A549 (cell line): ENCODE measurements around the gene NFIA.

Experiments
- CHD2 ChIP-seq: fragments of 150-350 bp; IDR thresholded peaks from 2 replicates; pipeline ENCODE4 v1.6.1; 2014; ENCODE audit warnings: low read length; ENCODE audit not compliant: partially characterized antibody
- EP300 ChIP-seq, 2 experiments: fragments of >200 bp; sonication (Bioruptor Twin); formaldehyde crosslinking; IDR thresholded peaks; 2 replicates in 1 of 2; 3 replicates in 1 of 2; pipeline ENCODE4 v1.6.1; 2016 to 2017
- ESRRA ChIP-seq: fragments of 150-350 bp; IDR thresholded peaks from 2 replicates; pipeline ENCODE4 v1.6.1; 2014; ENCODE audit warnings: mild to moderate bottlenecking, low read length, borderline replicate concordance
- FOSL2 ChIP-seq, 2 experiments: fragments of 450-650 bp in 1 of 2; fragments of >200 bp in 1 of 2; sonication (Bioruptor Twin) in 1 of 2; formaldehyde crosslinking; IDR thresholded peaks; 2 replicates each; pipeline versions ENCODE4 v1.5.0 to v1.6.1; 2016 to 2020; ENCODE audit warnings: mild to moderate bottlenecking in 1 of 2, moderate library complexity in 1 of 2
- MAFK ChIP-seq: fragments of 450-650 bp; IDR thresholded peaks from 2 replicates; pipeline ENCODE4 v1.6.1; 2014; ENCODE audit not compliant: partially characterized antibody
- RAD21 ChIP-seq, 2 experiments: fragments of >200 bp in 1 of 2; sonication (Bioruptor Twin) in 1 of 2; formaldehyde crosslinking in 1 of 2; IDR thresholded peaks in 1 of 2; conservative IDR thresholded peaks in 1 of 2; 2 replicates in 1 of 2; 3 replicates in 1 of 2; pipeline ENCODE4 v1.6.1; 2012 to 2018; ENCODE audit warnings: inconsistent platforms in 1 of 2
- RNF2 ChIP-seq: fragments of 200-600 bp; sonication (generic); IDR thresholded peaks from 2 replicates; pipeline ENCODE4 v1.6.1; 2016; ENCODE audit warnings: low read depth, mild to moderate bottlenecking, antibody characterized with exemption, moderate library complexity, borderline replicate concordance
- SREBF2 ChIP-seq: fragments of 450-650 bp; IDR thresholded peaks from 2 replicates; pipeline ENCODE4 v1.6.1; 2014; ENCODE audit warnings: mild to moderate bottlenecking, moderate library complexity
- TF ChIP-seq, protein P1 (sequence below): fragments of >200 bp; sonication (Bioruptor Twin); formaldehyde crosslinking; IDR thresholded peaks from 3 replicates; pipeline ENCODE4 v1.5.1; 2016
- TF ChIP-seq, protein P2 (sequence below): IDR thresholded peaks from 2 replicates; pipeline ENCODE4 v1.6.1; 2012

DNA sequence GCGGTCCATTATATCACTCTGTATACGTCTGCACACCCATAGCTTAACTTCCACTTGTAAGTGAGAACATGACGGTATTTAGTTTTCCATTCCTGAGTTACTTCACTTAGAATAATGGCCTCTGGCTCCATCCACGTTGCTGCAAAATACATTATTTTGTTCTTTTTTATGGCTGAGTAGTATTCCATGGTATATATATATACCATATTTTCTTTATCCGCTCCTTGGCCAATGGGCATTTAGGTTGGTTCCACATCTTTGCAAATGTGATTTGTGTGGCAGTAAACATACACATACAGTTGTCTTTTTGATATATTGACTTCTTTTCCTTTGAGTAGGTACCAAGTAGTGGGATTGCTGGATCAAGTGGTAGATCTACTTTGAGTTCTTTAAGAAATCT, 245.1 kb downstream of the NFIA start:
- no peak for TF ChIP-seq SREBF2
- TF ChIP-seq, protein P1, sequence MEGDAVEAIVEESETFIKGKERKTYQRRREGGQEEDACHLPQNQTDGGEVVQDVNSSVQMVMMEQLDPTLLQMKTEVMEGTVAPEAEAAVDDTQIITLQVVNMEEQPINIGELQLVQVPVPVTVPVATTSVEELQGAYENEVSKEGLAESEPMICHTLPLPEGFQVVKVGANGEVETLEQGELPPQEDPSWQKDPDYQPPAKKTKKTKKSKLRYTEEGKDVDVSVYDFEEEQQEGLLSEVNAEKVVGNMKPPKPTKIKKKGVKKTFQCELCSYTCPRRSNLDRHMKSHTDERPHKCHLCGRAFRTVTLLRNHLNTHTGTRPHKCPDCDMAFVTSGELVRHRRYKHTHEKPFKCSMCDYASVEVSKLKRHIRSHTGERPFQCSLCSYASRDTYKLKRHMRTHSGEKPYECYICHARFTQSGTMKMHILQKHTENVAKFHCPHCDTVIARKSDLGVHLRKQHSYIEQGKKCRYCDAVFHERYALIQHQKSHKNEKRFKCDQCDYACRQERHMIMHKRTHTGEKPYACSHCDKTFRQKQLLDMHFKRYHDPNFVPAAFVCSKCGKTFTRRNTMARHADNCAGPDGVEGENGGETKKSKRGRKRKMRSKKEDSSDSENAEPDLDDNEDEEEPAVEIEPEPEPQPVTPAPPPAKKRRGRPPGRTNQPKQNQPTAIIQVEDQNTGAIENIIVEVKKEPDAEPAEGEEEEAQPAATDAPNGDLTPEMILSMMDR = no peak
- TF ChIP-seq FOSL2 (IDR thresholded peaks at IDR 0.05) = no peak
- no peak for TF ChIP-seq FOSL2 (CRISPR knock-in tag; IDR thresholded peaks at IDR 0.05)
- no peak for TF ChIP-seq ESRRA
- no peak for TF ChIP-seq RNF2
- TF ChIP-seq RAD21 (conservative IDR thresholded peaks at IDR 0.05 in 1 of 2, IDR thresholded peaks at IDR 0.05 in 1 of 2) = no peak
- no peak for TF ChIP-seq MAFK
- TF ChIP-seq EP300 (IDR thresholded peaks at IDR 0.05) = no peak
- no peak for TF ChIP-seq CHD2
- TF ChIP-seq, protein P2, sequence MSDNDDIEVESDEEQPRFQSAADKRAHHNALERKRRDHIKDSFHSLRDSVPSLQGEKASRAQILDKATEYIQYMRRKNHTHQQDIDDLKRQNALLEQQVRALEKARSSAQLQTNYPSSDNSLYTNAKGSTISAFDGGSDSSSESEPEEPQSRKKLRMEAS = no peak
